GM13976 (cell line): Measurements from ENCODE around the gene COX10.

Experiments
- DNase-seq: peaks from one replicate; pipeline ENCODE4 v3.0.0; 2012; ENCODE audit warnings: low spot score
- in situ Hi-C: fragments of 300-500 bp; cut with MboI; formaldehyde crosslinking; loops from one replicate; pipeline ENCODE4 v1.12.0; 2022; ENCODE audit warnings: low sequenced_read_pairs, mixed read lengths, inconsistent platforms; ENCODE audit not compliant: unreplicated experiment
- TF ChIP-seq, protein P1 (sequence below): IDR thresholded peaks from 2 replicates; pipeline ENCODE4 v1.5.1; 2012; ENCODE audit warnings: borderline replicate concordance, mild to moderate bottlenecking; ENCODE audit not compliant: insufficient read depth; ENCODE audit errors: extremely low read depth, missing control alignments, control extremely low read depth

The COX10 gene

GRCh38 chr17:14203388-14203787 is 134.1 kb downstream of the COX10 start:
- TF ChIP-seq, protein P1, sequence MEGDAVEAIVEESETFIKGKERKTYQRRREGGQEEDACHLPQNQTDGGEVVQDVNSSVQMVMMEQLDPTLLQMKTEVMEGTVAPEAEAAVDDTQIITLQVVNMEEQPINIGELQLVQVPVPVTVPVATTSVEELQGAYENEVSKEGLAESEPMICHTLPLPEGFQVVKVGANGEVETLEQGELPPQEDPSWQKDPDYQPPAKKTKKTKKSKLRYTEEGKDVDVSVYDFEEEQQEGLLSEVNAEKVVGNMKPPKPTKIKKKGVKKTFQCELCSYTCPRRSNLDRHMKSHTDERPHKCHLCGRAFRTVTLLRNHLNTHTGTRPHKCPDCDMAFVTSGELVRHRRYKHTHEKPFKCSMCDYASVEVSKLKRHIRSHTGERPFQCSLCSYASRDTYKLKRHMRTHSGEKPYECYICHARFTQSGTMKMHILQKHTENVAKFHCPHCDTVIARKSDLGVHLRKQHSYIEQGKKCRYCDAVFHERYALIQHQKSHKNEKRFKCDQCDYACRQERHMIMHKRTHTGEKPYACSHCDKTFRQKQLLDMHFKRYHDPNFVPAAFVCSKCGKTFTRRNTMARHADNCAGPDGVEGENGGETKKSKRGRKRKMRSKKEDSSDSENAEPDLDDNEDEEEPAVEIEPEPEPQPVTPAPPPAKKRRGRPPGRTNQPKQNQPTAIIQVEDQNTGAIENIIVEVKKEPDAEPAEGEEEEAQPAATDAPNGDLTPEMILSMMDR, result no peak
- in situ Hi-C loops, result no loop called here
- no peak for DNase-seq

DNA sequence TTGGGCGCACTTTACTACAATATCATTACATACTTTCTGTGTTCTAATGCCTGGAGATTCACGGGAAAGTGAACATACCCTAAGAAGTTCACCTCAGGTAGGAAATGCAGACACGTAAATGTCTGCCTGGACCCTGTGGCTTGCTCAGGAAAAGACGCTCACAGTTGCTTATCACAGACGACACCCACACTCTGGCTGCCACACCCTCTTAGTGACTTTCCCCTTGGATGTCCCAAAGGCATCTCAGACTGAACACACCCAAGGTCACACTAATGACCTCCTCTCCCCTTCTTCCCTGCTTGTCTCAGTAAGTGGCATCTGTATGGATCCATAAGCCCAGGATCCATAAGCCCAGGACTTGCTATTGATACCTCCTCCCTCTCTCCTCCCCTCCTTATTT is 134.8 kb downstream of the COX10 start:
- DNase-seq, result no peak
- TF ChIP-seq, protein P1, result no peak
- in situ Hi-C loops, result no loop called here

DNA sequence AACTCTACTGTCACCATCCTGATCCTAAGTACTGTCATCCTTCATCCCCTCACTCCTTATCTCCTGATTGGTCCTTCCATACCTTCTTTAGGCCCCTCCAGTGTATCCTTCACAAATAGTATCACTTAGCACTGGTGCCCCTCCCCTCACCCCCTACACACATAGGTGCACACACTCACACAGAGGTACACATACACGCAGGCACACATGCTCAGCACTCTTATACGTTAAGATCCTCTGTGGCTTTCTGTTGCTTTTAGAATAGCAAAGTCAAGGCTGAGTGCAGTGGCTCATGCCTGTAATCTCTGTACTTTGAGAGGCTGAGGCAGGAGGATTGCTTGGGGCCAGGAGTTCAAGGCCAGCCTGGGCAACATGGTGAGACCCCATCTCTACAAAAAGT is 135.2 kb downstream of the COX10 start:
- DNase-seq, result no peak
- in situ Hi-C loops, result no loop called here
- TF ChIP-seq, protein P1, result no peak

DNA sequence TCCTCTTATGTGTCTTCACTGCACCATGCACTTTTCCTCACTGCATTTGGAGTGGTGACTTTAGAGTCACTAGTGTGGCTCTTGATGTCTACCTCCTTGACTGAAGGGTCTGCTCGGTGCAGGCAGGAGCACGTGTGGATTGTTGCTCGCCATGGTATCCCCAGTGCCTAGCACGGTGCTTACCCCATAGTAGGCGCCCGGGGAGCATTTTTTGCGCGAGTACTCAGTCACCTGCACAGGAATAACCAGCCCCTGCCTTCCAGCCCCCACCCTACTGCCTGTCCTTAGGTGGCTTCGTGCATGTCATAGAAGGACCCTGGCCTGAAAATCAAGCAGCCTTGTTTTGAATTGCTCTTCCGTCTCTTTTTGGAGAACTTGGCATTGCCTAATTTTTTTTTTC is 136.1 kb downstream of the COX10 start:
- in situ Hi-C loops, result no loop called here

GRCh38 chr17:14205992-14206461 is 136.7 kb downstream of the COX10 start:
- in situ Hi-C loops, result no loop called here
- DNase-seq, result no peak
- TF ChIP-seq, protein P1, result no peak

More for the DNA sequence above, 136.1 kb downstream of the COX10 start:
- TF ChIP-seq, protein P1, result no peak
- DNase-seq, result no peak

- in situ Hi-C loops, result no loop called here
- no peak for DNase-seq
- TF ChIP-seq, protein P1, result no peak
Measured at GRCh38 chr17:14206891-14207290, 137.6 kb downstream of the COX10 start.

DNA sequence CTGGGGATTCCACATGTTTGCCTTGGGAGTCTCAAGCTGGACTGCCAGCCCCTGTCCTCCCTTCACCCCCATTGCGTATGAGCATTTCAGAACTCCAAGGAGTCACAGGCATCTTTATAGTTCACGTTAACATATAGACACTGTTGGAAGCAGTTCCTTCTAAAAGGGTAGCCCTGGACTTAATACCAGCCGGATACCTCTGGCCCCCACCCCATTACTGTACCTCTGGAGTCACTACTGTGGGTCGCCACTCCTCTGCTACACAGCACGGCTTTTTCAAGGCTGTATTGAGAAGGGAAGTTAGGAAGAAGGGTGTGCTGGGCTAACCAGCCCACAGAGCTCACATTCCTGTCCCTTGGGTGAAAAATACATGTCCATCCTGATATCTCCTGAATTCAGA is 138.5 kb downstream of the COX10 start:
- in situ Hi-C loops, result no loop called here
- DNase-seq, result no peak
- TF ChIP-seq, protein P1, result no peak
